ENCODE measurements around the gene IGFBP2. TPM values are rescaled to one million over a fixed set of nuclear protein-coding genes. Genes with fewer than 3 reads are reported as not detected.
A peak's percentile ranks its signal among the peaks of the same experiment; 100 is the strongest.

IGFBP2 gene
- total and polyA plus RNA-seq, 8 donors, result 106 to 636 (median 296) TPM

DNA sequence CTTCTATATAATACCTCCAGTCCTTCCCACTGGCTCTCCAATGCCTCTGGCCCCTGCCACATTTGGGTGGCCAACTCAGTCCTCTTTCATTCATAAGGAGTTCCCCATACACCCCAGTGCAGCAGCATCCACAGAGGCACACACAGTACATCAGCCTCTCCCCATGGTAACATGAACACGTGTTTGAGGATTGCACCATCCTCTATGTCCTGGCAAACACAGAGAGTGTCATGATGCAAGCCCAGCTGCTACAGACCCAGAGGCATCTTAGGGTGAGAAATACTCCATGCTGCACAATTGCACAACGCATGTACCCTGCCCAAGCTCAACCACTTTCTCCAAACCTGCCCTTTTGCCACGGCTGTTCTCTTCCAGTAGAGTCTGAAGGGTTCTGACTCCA is 50.6 kb downstream of the IGFBP2 start:
- intact Hi-C loops (cut with DNase I; ENCODE audit: low total_unique reads), result loop anchor here (10.0 kb wide), 2 partner anchors 831 to 1031 kb away; no protein-coding TSS in a partner anchor
- peaks cover 0 to 2% (median 0%) of the 10 kb centered on the region in 3 donors for H3K27me3 ChIP-seq
- WGBS, 5 donors, result 30 to 54% (median 49%) methylated on average over 3 of the region's 3 CpGs
- peaks cover 10 to 78% (median 20%) of the 10 kb centered on the region in 4 donors for H3K36me3 ChIP-seq
- peak overlapping the region in 4 of 5 donors; percentile 69 to 90 (median 78) for H3K27ac ChIP-seq
- DNase-seq, result peak in 1 of 2 donors; percentile 44
- TF ChIP-seq POLR2A (IDR thresholded peaks at IDR 0.05) (no peak), POLR2AphosphoS5 (IDR thresholded peaks at IDR 0.05) (peak; percentile 89 to 100 (median 93)), EP300 (IDR thresholded peaks at IDR 0.05) (peak; percentile 64)
- TF ChIP-seq, protein P1, sequence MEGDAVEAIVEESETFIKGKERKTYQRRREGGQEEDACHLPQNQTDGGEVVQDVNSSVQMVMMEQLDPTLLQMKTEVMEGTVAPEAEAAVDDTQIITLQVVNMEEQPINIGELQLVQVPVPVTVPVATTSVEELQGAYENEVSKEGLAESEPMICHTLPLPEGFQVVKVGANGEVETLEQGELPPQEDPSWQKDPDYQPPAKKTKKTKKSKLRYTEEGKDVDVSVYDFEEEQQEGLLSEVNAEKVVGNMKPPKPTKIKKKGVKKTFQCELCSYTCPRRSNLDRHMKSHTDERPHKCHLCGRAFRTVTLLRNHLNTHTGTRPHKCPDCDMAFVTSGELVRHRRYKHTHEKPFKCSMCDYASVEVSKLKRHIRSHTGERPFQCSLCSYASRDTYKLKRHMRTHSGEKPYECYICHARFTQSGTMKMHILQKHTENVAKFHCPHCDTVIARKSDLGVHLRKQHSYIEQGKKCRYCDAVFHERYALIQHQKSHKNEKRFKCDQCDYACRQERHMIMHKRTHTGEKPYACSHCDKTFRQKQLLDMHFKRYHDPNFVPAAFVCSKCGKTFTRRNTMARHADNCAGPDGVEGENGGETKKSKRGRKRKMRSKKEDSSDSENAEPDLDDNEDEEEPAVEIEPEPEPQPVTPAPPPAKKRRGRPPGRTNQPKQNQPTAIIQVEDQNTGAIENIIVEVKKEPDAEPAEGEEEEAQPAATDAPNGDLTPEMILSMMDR (IDR thresholded peaks at IDR 0.05), result no peak
- no peak overlapping the region for H3K4me3 ChIP-seq
- no peaks in the 10 kb centered on the region for H3K9me3 ChIP-seq
- peaks cover 47 to 99% (median 91%) of the 10 kb centered on the region in 4 donors for H3K4me1 ChIP-seq

DNA sequence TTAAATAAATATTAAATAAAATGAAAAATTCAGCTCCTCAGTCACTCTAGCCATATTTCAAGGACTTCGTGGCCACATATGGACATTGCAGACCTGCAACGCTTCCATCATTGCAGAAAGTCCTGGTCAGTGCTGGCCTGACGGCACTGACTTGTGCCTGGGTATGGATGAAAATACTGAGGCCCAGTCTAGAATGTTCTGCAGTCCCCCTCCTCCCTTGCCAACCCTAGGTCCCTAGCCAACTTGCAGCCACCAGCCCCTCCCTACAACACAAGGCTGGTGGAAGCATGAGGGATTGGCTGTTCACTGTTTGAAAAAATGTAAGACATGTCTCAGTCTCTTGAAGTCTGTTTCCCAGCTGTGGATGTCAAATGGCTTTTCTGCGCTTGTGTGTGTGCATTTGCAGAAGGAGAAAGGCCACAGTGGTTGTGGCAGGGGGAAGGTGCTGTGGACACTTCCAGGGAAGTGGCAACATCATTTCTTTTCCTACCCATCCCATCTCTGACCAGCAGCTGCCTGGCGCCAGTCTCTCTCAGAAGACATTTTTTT is 52.2 kb downstream of the IGFBP2 start:
- Histone ChIP-seq H3K4me3 (no peak overlapping the region), H3K9me3 (no peaks in the 10 kb centered on the region), H3K36me3 (peaks cover 5 to 74% (median 16%) of the 10 kb centered on the region in 4 donors), H3K27me3 (peaks cover 0 to 8% (median 0%) of the 10 kb centered on the region in 3 donors), H3K27ac (peak overlapping the region in 4 of 5 donors; percentile 69 to 90 (median 78)), H3K4me1 (peaks cover 53 to 100% (median 94%) of the 10 kb centered on the region in 4 donors)
- no peak for DNase-seq
- 72 to 91% (median 87%) methylated on average over 5 of the region's 5 CpGs for WGBS, 5 donors
- TF ChIP-seq POLR2AphosphoS5 (IDR thresholded peaks at IDR 0.05), result peak in 1 of 3 donors; percentile 7
- no peak for TF ChIP-seq POLR2A (IDR thresholded peaks at IDR 0.05)
- intact Hi-C loops (cut with DNase I; ENCODE audit: low total_unique reads), result loop anchor here (10.0 kb wide), 2 partner anchors 829 to 1029 kb away; no protein-coding TSS in a partner anchor

DNA sequence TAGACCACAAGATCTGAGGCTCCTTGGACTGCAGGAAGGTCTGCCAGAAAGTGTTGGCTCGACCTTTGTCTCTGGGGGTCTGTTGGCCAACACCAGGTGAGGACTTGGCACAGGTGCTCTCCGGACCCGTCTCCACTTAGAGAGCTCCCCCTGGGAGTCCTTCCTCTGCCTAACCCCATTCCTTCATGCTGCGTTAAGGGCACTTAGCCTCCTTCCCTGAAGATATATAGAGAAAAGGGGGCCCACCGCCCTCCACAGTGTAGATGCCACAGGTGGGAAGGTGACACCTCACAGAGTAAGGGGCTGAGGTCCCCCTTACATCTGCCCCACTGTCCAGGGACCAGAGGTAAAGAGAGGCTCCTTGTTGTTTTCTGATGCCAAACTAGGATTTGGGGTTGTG is 53.9 kb downstream of the IGFBP2 start:
- no peak overlapping the region for H3K4me3 ChIP-seq
- intact Hi-C loops (cut with DNase I; ENCODE audit: low total_unique reads), result loop anchor here (10.0 kb wide), 2 partner anchors 828 to 1028 kb away; no protein-coding TSS in a partner anchor
- DNase-seq, result no peak
- no peaks in the 10 kb centered on the region for H3K9me3 ChIP-seq
- TF ChIP-seq, protein P1 (IDR thresholded peaks at IDR 0.05), result no peak
- TF ChIP-seq EP300 (IDR thresholded peaks at IDR 0.05) (no peak), POLR2A (IDR thresholded peaks at IDR 0.05) (no peak), POLR2AphosphoS5 (IDR thresholded peaks at IDR 0.05) (no peak)
- peaks cover 0 to 26% (median 3%) of the 10 kb centered on the region in 3 donors for H3K27me3 ChIP-seq
- peak overlapping the region in 4 of 5 donors; percentile 35 to 90 (median 81) for H3K27ac ChIP-seq
- peaks cover 52 to 100% (median 85%) of the 10 kb centered on the region in 4 donors for H3K4me1 ChIP-seq
- peaks cover 5 to 59% (median 14%) of the 10 kb centered on the region in 4 donors for H3K36me3 ChIP-seq
- WGBS, 5 donors, result 62 to 88% (median 79%) methylated on average over 4 to 5 of the region's 5 CpGs

DNA sequence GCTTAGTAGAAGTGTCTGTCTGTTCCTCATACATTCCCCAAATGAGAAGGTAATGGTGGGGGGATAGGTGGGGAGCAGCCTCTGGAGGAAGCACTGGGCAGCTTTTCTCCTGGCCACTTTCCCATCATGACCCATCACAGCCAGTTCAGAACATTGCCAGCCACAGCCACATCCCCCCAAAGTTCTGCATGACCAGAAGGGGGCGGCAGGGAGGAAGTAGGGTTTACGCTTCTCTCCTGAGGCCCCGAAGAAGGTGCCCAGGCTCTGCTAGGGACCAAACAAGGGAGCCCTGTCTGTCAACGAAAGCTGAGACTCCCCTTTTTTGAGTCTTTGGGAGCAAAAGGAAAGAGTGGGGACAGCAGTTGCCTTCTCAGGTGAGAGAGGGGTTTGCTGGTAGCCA is 54.4 kb downstream of the IGFBP2 start:
- H3K4me1 ChIP-seq, result peaks cover 53 to 100% (median 81%) of the 10 kb centered on the region in 4 donors
- WGBS, 5 donors, result 50 to 71% (median 64%) methylated on average over 3 to 4 of the region's 4 CpGs
- intact Hi-C loops (cut with DNase I; ENCODE audit: low total_unique reads), result loop anchor here (10.0 kb wide), 2 partner anchors 827 to 1027 kb away; no protein-coding TSS in a partner anchor
- peak overlapping the region in 4 of 5 donors; percentile 35 to 90 (median 81) for H3K27ac ChIP-seq
- DNase-seq, result no peak
- no peaks in the 10 kb centered on the region for H3K9me3 ChIP-seq
- no peak overlapping the region for H3K4me3 ChIP-seq
- peaks cover 0 to 31% (median 6%) of the 10 kb centered on the region in 3 donors for H3K27me3 ChIP-seq
- no peak for TF ChIP-seq POLR2AphosphoS5 (IDR thresholded peaks at IDR 0.05)
- TF ChIP-seq, protein P1 (IDR thresholded peaks at IDR 0.05), result peak in 1 of 7 experiments; percentile 14
- H3K36me3 ChIP-seq, result peaks cover 5 to 63% (median 14%) of the 10 kb centered on the region in 4 donors

All from stomach (tissue), 9 donors.